GM12801 (cell line): ENCODE results near the gene RTP3.

Experiments used
- TF ChIP-seq, protein P1 (sequence below): IDR thresholded peaks from one replicate; pipeline ENCODE4 v1.5.1; 2011; ENCODE audit warnings: control low read depth; ENCODE audit not compliant: insufficient read length; ENCODE audit errors: extremely low read depth

Gene RTP3

DNA sequence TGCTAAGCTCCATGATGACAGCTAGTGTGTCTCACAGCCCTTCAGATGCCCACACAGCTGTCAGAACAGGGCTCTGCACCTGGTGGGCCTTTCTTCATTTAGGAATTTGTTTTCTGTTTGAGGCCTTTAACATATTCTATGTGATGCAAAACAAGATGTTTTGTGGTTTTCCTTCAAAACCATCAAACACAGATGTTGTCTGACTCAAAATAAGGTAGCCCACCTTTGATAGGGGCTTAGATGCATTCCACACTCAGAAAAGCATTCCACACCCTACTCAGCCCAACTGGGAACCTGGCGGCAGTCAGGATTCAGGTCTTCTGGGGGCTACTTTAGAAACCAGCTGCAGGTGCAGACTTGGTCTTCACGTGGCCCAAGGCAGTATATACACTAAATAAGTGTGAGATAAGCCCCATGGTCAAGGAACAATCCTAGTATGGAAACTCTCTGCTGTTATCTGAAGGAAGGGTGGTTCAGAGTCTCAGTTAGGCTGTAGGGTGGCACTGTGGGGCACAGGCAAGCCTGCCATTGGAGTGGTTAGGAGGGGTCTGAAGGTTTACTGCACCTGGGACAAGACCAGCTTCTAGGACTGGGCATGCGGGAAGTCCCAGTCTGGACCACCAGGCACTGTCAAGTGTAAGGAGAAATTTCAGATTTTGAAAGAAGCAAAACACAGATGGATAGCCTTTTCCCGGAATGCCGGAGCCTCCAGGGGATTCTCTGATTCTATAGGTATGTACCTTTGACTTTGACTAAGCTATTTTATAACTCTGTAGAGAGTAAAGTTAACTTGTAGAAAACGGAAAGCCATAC, 48.2 kb downstream of the RTP3 start:
- TF ChIP-seq, protein P1, sequence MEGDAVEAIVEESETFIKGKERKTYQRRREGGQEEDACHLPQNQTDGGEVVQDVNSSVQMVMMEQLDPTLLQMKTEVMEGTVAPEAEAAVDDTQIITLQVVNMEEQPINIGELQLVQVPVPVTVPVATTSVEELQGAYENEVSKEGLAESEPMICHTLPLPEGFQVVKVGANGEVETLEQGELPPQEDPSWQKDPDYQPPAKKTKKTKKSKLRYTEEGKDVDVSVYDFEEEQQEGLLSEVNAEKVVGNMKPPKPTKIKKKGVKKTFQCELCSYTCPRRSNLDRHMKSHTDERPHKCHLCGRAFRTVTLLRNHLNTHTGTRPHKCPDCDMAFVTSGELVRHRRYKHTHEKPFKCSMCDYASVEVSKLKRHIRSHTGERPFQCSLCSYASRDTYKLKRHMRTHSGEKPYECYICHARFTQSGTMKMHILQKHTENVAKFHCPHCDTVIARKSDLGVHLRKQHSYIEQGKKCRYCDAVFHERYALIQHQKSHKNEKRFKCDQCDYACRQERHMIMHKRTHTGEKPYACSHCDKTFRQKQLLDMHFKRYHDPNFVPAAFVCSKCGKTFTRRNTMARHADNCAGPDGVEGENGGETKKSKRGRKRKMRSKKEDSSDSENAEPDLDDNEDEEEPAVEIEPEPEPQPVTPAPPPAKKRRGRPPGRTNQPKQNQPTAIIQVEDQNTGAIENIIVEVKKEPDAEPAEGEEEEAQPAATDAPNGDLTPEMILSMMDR = no peak

DNA sequence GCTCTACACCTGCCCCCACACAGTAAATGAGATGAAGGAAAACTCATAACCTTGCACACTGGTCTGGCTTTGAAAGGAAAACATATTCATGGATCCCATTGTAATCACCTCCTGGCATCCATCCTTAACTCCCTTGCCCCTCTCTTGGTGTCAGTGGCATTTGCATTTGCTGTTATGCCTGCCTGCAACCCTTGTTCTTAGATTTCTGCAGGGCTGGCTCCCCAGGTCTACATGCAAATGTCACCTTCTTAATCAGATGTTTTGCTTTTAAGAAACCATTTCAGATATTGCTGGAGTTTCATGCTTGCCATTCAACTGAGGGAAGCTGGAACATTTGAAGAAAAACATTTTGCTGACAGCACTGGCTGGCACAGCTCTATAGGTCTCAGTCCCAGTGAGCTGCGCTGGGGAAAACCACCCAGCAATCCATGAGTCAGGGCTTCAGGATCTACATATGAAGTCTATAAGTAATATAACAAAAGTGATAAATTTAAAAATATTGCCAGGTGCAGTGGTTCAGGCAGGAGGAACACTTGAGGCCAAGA, 49.2 kb downstream of the RTP3 start:
- TF ChIP-seq, protein P1 = no peak

DNA sequence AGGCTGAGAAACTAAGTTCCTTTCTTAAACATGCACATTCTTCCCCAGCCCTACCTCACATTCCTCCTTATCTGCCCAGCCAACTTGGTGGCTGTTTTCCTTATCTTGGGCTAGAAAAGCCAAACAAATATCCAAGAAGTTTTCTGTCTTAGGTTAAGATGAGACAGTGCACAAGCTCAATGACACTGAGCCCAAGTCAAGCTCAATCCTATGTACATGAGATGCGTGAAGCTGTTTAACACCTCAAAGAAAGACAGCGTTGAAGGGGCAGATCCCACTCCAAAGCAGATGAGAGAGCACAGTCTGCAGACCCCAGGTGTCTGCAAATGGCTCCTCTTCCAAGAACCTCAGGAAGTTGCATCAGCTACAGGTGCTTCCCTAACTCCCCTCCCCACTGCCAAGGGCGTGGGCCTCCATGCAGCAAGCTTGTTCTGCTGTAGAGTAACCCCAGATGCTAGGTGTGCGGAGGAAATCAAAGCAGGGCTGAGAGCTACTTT, 51.7 kb downstream of the RTP3 start:
- TF ChIP-seq, protein P1 = no peak

DNA sequence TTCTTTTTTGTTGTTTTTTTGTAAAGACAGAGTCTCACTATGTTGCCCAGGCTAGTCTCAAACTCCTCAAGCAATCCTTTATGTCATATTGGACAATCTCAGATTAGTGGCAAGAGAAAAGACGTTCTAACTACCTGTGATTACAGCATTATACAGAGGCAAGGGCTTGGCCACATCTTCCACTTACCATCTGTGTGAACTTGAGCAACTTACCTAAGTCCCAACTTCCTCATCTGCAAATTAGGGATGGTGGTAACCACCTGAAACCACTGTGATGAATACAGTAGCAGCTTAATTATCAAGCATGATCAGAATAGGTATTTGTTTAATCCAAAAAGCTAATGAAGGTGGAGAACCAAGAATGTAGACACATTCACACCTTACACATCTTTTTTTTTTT, 52.2 kb downstream of the RTP3 start:
- TF ChIP-seq, protein P1 = no peak
